ENCODE measurements around the gene PRDM1. TPM values are rescaled to one million over a fixed set of nuclear protein-coding genes. Genes with fewer than 3 reads are reported as not detected.

Gene PRDM1
- total and polyA plus RNA-seq, 10 donors = 2.2 to 63.7 (median 42.3) TPM

DNA sequence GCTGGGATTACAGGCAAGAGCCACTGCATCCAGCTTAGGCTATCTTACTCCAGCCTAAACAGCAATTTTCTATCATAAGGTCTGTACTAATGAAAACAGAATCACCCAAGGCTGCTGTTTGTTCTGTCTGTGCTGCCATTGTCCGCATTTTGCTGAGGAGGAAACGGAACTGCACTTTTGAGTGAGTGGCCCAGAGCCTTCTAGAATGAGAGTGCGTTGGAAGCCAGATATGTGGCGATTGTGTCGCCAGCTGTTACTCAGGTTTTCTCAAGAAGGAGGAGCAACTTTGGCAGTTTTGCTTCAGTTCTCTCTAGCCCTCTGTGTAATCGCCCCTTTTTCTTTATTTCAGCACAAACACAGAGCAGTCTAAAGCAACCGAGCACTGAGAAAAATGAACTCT, 18.3 kb downstream of the PRDM1 start:
- peak overlapping the region in 1 of 8 donors; percentile 72 for H3K4me3 ChIP-seq
- 93 to 96% (median 95%) methylated on average over 7 of the region's 7 CpGs for WGBS, 5 donors
- no peaks in the 10 kb centered on the region for H3K9me3 ChIP-seq
- peak in 1 of 3 donors; percentile 24 for TF ChIP-seq POLR2AphosphoS5 (IDR thresholded peaks at IDR 0.05)
- no peak for TF ChIP-seq POLR2A (IDR thresholded peaks at IDR 0.05)
- TF ChIP-seq, protein P1, sequence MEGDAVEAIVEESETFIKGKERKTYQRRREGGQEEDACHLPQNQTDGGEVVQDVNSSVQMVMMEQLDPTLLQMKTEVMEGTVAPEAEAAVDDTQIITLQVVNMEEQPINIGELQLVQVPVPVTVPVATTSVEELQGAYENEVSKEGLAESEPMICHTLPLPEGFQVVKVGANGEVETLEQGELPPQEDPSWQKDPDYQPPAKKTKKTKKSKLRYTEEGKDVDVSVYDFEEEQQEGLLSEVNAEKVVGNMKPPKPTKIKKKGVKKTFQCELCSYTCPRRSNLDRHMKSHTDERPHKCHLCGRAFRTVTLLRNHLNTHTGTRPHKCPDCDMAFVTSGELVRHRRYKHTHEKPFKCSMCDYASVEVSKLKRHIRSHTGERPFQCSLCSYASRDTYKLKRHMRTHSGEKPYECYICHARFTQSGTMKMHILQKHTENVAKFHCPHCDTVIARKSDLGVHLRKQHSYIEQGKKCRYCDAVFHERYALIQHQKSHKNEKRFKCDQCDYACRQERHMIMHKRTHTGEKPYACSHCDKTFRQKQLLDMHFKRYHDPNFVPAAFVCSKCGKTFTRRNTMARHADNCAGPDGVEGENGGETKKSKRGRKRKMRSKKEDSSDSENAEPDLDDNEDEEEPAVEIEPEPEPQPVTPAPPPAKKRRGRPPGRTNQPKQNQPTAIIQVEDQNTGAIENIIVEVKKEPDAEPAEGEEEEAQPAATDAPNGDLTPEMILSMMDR (IDR thresholded peaks at IDR 0.05 in 8 of 11, conservative IDR thresholded peaks at IDR 0.05 in 3 of 11) = no peak
- no peak for DNase-seq
- H3K27me3 ChIP-seq (replicated peaks in 1 of 7) = no peaks in the 10 kb centered on the region
- H3K4me1 ChIP-seq = peaks cover 7 to 83% (median 38%) of the 10 kb centered on the region in 6 donors
- intact Hi-C loops (cut with DNase I; ENCODE audit: low total_unique reads) = loop anchor here (10.0 kb wide), 1 partner anchor 120 kb away; no protein-coding TSS in a partner anchor
- H3K27ac ChIP-seq = peak overlapping the region in 2 of 8 donors; percentile 95 to 96
- peaks cover 0 to 75% (median 30%) of the 10 kb centered on the region in 6 donors for H3K36me3 ChIP-seq

- TF ChIP-seq POLR2A (IDR thresholded peaks at IDR 0.05) = no peak
- TF ChIP-seq, protein P1 (IDR thresholded peaks at IDR 0.05 in 8 of 11, conservative IDR thresholded peaks at IDR 0.05 in 3 of 11) = no peak
- TF ChIP-seq POLR2AphosphoS5 (IDR thresholded peaks at IDR 0.05) = no peak
- peaks cover 0 to 74% (median 30%) of the 10 kb centered on the region in 6 donors for H3K36me3 ChIP-seq
- peak overlapping the region in 1 of 8 donors; percentile 72 for H3K4me3 ChIP-seq
- intact Hi-C loops (cut with DNase I; ENCODE audit: low total_unique reads) = loop anchor here (10.0 kb wide), 1 partner anchor 120 kb away; no protein-coding TSS in a partner anchor
- H3K27ac ChIP-seq = no peak overlapping the region
- H3K4me1 ChIP-seq = peaks cover 7 to 80% (median 33%) of the 10 kb centered on the region in 6 donors
- H3K27me3 ChIP-seq (replicated peaks in 1 of 7) = no peaks in the 10 kb centered on the region
- no peaks in the 10 kb centered on the region for H3K9me3 ChIP-seq
- no peak for DNase-seq
- 96 to 98% (median 97%) methylated on average over 21 of the region's 21 CpGs for whole genome bisulfite sequencing, 5 donors
Observed at GRCh38 chr6:106104941-106105340, 18.8 kb downstream of the PRDM1 start.

- whole genome bisulfite sequencing, 5 donors = 96 to 97% (median 96%) methylated on average over 18 to 22 of the region's 22 CpGs
- Histone ChIP-seq H3K27me3 (replicated peaks in 1 of 7) (no peaks in the 10 kb centered on the region), H3K36me3 (peaks cover 0 to 72% (median 30%) of the 10 kb centered on the region in 6 donors), H3K4me3 (peak overlapping the region in 1 of 8 donors; percentile 72), H3K27ac (no peak overlapping the region), H3K4me1 (peaks cover 7 to 77% (median 33%) of the 10 kb centered on the region in 6 donors), H3K9me3 (no peaks in the 10 kb centered on the region)
- no peak for TF ChIP-seq POLR2A (IDR thresholded peaks at IDR 0.05)
- TF ChIP-seq POLR2AphosphoS5 (IDR thresholded peaks at IDR 0.05) = peak in 2 of 3 donors; percentile 22 to 79
- TF ChIP-seq, protein P1 (IDR thresholded peaks at IDR 0.05 in 8 of 11, conservative IDR thresholded peaks at IDR 0.05 in 3 of 11) = no peak
- DNase-seq = no peak
- intact Hi-C loops (cut with DNase I; ENCODE audit: low total_unique reads) = loop anchor here (10.0 kb wide), 1 partner anchor 119 kb away; no protein-coding TSS in a partner anchor
Observed at GRCh38 chr6:106105493-106105892, 19.4 kb downstream of the PRDM1 start.

- no peaks in the 10 kb centered on the region for H3K9me3 ChIP-seq
- peaks cover 7 to 70% (median 32%) of the 10 kb centered on the region in 6 donors for H3K4me1 ChIP-seq
- TF ChIP-seq, protein P1 (IDR thresholded peaks at IDR 0.05 in 8 of 11, conservative IDR thresholded peaks at IDR 0.05 in 3 of 11) = no peak
- TF ChIP-seq POLR2AphosphoS5 (IDR thresholded peaks at IDR 0.05) = peak in 2 of 3 donors; percentile 15 to 18
- no peak for TF ChIP-seq POLR2A (IDR thresholded peaks at IDR 0.05)
- H3K4me3 ChIP-seq = peak overlapping the region in 1 of 8 donors; percentile 37
- intact Hi-C loops (cut with DNase I; ENCODE audit: low total_unique reads) = loop anchor here (10.0 kb wide), 1 partner anchor 118 kb away; no protein-coding TSS in a partner anchor
- no peaks in the 10 kb centered on the region for H3K27me3 ChIP-seq (replicated peaks in 1 of 7)
- no peak for DNase-seq
- WGBS, 5 donors = 86 to 94% (median 90%) methylated on average over 12 of the region's 12 CpGs
- peaks cover 0 to 64% (median 30%) of the 10 kb centered on the region in 6 donors for H3K36me3 ChIP-seq
- H3K27ac ChIP-seq = peak overlapping the region in 1 of 8 donors; percentile 16
Observed at GRCh38 chr6:106106276-106107042, 20.3 kb downstream of the PRDM1 start.
